Hematopoietic multipotent progenitor cell treated with erythropoietin and hydrocortisone succinate and interleukin-3 and kit ligand, for 15 days (in vitro differentiated cells): Measurements from ENCODE around the gene SET.
"Not testable (repeated sequence)": the region's sequence is repeated elsewhere in the genome, so short reads cannot be mapped to it uniquely, and the experiment has no call there.

Experiments
- DNase-seq: peaks from one replicate; pipeline ENCODE4 v3.0.0-alpha.2; 2015; ENCODE audit warnings: low spot score

The SET gene

GRCh38 chr9:128687453-128687852 is 1.6 kb upstream of the SET start:
- DNase-seq = no peak

GRCh38 chr9:128689293-128689774 is 312 bp downstream of the SET start:
- no peak for DNase-seq

GRCh38 chr9:128689820-128690683 is 1.0 kb downstream of the SET start:
- peak; percentile 29 for DNase-seq

GRCh38 chr9:128690684-128691034 is 1.6 kb downstream of the SET start:
- no peak for DNase-seq

- DNase-seq = not testable (repeated sequence)
Measured at GRCh38 chr9:128693738-128694137, 4.7 kb downstream of the SET start.

- no peak for DNase-seq
Measured at GRCh38 chr9:128694344-128694743, 5.3 kb downstream of the SET start.

- no peak for DNase-seq
Measured at GRCh38 chr9:128696923-128697707, 8.1 kb downstream of the SET start.

- not testable (repeated sequence) for DNase-seq
Measured at GRCh38 chr9:128699096-128699795, 10.2 kb downstream of the SET start.

- DNase-seq = no peak
Measured at GRCh38 chr9:128701227-128701854, 12.3 kb downstream of the SET start.

GRCh38 chr9:128702445-128702948 is 13.5 kb downstream of the SET start, which contains the start of gene PKN3:
Gene PKN3, plus strand, starts transcription at chr9:128702503. Its CDS starts 413 bp downstream, at chr9:128702916.
- DNase-seq = peak; percentile 80

GRCh38 chr9:128702949-128703615 is 14.1 kb downstream of the SET start:
- no peak for DNase-seq

GRCh38 chr9:128703616-128704355 is 14.8 kb downstream of the SET start:
- DNase-seq = no peak

GRCh38 chr9:128704356-128704670 is 15.3 kb downstream of the SET start:
- DNase-seq = no peak

GRCh38 chr9:128705051-128705965 is 16.3 kb downstream of the SET start:
- no peak for DNase-seq

- DNase-seq = no peak
Measured at GRCh38 chr9:128706045-128706444, 17.0 kb downstream of the SET start.

GRCh38 chr9:128706671-128707381 is 17.8 kb downstream of the SET start:
- no peak for DNase-seq

- no peak for DNase-seq
Measured at GRCh38 chr9:128707446-128707845, 18.4 kb downstream of the SET start.

GRCh38 chr9:128712451-128713410 is 23.7 kb downstream of the SET start:
- DNase-seq = no peak
